Adrenal gland (tissue), 5 donors: ENCODE data around the gene SFT2D3.

ENCODE experiments used
- POLR2A ChIP-seq, 2 donors: fragments of 450-650 bp; IDR thresholded peaks; one replicate each; pipeline ENCODE4 v1.6.1; 2017; ENCODE audit warnings: antibody characterized with exemption in 2 of 2, mild to moderate bottlenecking in 2 of 2, moderate library complexity in 1 of 2
- TF ChIP-seq, protein P1 (sequence below), 6 experiments: fragments of 450-650 bp in 4 of 6; fragments of 200-600 bp in 2 of 6; sonication (generic) in 1 of 6; IDR thresholded peaks; 1 replicate in 5 of 6; 2 replicates in 1 of 6; pipeline versions ENCODE4 v1.5.1 to v1.8.0; 2016 to 2021; ENCODE audit warnings: antibody characterized with exemption in 6 of 6, mild to moderate bottlenecking in 2 of 6, moderate library complexity in 1 of 6
- donor health status: DM: no; HTN: no; CAD: no.

DNA sequence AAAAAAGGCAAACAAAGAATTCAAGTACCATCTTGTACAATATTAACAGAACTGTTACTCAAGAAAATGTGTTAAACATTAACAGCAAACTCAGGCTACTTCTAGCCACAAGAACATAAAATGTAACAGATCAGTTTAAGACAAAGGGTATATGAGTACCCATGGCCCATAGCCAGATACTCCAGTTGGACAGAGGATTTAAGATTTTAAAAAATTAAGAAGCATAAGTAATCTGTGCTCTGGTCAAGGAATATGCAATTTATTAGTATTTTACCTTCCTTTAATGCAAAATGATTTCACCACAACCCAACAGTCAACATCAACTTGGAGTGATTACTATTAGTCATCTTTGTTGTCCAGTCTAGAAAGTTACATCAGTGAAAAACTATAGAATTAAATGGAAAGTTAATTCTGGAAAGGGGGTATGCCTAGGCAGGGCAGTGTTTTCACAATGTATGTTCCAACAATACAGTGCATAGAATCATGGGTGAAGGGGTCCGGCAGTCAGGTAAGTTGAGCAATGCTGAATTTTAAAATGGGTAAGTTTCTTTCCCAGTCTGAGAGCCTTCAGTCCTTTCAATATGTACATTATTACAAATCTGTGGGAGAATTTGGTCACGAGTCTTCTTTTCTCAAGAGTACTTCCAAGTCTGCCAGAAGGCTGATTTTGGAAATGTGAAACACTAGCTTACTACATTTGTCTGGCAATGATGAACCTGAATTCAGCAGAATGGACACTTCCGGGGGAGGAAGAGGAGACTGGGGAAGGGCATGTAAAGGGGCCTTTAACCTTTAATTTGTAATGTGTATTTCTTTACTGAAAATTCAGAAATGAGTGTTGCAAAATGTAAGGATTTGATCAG lies 34.5 kb downstream of the SFT2D3 start:
- TF ChIP-seq POLR2A (IDR thresholded peaks at IDR 0.05) = no peak
- TF ChIP-seq, protein P1, sequence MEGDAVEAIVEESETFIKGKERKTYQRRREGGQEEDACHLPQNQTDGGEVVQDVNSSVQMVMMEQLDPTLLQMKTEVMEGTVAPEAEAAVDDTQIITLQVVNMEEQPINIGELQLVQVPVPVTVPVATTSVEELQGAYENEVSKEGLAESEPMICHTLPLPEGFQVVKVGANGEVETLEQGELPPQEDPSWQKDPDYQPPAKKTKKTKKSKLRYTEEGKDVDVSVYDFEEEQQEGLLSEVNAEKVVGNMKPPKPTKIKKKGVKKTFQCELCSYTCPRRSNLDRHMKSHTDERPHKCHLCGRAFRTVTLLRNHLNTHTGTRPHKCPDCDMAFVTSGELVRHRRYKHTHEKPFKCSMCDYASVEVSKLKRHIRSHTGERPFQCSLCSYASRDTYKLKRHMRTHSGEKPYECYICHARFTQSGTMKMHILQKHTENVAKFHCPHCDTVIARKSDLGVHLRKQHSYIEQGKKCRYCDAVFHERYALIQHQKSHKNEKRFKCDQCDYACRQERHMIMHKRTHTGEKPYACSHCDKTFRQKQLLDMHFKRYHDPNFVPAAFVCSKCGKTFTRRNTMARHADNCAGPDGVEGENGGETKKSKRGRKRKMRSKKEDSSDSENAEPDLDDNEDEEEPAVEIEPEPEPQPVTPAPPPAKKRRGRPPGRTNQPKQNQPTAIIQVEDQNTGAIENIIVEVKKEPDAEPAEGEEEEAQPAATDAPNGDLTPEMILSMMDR (IDR thresholded peaks at IDR 0.05) = no peak
